HG02759 (cell line): Measurements from ENCODE around the gene BCAS3.

ENCODE experiments used
- ATAC-seq: cut with Tn5 transposase; IDR thresholded peaks from one replicate; pipeline ENCODE4 v1.9.1; 2021; ENCODE audit warnings: mild to moderate bottlenecking, moderate library complexity; ENCODE audit not compliant: unreplicated experiment

The BCAS3 gene

DNA sequence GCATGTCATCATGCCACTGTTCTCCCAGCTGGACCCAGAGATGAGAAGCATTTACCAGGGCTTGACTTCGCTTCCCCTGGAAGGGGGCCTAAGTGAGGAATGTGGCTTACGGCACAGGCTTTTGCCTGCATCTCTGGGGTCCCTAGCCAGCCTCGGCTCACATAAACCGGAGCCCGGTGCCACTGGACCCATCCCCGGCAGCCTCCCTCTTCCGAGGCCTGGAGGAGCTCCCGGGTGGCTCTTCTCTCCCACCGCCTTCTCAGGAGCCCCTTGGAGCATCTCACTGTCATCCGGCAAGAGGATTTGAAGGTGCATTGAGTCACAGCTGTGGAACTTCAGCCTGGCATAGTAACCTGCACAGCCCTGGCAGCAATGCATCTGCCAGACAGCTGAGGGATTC, 692.1 kb downstream of the BCAS3 start:
- ATAC-seq: no peak

DNA sequence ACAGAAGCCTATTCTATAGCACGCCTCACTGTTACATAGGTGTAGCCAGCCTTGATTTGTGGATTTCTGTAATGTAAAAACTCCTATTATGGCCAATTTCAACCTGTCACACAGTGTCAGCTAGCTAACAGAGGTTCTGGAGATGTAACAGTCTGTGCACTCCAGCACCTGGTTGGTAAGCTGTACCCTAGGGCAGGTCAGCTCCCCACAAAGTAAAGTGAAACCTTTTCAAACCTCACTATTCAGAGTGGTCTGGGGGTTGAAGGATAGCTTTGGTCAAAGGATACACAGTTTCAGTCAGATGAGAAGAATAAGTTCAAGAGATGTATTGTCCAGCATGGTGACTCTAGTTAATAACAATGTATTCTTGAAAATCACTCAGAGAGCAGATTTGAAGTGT, 693.5 kb downstream of the BCAS3 start:
- ATAC-seq: no peak

DNA sequence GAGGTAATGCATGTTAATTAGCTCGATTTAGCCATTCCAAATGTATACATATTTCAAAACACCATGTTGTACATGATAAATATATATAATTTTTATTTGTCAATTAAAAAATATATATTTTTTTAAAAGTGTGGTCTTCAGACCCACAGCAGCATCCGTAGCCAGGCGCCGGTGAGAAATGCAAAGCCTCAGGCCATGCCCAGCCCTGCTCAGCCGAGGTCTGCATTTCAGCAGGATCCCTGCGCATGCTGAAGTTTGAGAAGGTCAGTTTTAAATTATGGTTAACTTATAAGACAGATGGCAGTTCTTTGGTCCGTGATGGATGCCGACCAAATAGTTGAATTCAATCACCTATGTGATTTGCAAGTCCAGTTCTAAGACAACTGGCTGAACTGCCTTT, 694.0 kb downstream of the BCAS3 start:
- ATAC-seq: no peak

DNA sequence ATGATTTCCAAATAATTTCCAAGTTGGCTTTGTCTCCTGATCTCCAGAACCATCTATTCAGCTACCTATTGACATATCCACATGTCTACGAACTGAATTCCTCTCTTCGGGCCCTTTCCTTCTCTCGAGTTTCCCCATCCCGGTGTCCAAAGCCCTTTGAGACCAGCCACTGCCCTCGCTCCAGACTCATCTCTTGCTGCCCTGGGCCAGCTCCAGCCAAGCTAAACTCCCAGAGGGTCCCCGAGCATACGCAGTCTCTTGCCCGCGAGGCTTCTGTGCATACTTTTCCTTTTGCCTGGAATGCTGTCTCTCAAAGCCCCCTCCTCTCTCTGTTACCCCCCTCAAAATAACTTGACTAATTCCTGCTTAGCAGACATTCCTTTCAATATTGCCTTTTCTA, 694.8 kb downstream of the BCAS3 start:
- ATAC-seq: no peak

- ATAC-seq: no peak
Measured at GRCh38 chr17:61376931-61377838, 699.5 kb downstream of the BCAS3 start.

DNA sequence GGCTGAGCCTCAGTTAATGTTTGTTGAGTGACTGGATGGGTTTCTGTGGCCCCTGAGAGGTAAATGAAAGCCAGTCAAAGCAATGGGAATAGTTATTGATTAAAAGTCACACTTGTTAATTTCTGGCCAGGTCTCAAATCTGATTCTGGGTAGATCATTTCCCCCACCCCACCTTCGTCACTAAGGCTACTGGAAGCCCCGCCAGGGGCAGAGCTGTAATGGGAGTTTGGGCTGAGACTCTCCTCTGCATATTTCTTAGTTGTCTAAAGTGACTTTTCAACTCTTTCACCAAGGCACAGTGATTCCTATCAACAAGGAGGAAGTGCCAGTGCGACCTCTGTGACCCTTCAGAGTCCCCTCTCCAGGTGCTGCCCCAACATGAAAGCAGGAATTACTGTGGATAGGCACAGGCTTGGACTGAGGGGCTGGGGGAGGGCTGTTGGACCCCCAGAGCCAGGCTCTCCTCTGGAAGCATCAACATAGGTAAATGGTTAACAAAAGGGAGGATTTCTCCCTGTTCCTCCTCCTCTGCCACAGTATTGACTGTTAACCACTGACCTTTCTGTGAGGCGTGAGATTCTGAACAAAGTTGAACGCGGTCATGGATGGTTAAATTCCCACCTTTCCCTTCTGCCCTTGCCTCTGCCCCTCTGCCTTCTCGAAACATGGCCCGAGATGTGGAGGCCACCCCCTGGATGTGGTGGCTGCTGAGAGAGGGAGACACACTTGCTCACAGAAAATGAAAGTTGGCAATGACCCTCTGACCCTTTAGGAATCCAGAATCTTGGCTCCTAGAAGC, 701.2 kb downstream of the BCAS3 start:
- ATAC-seq: no peak

DNA sequence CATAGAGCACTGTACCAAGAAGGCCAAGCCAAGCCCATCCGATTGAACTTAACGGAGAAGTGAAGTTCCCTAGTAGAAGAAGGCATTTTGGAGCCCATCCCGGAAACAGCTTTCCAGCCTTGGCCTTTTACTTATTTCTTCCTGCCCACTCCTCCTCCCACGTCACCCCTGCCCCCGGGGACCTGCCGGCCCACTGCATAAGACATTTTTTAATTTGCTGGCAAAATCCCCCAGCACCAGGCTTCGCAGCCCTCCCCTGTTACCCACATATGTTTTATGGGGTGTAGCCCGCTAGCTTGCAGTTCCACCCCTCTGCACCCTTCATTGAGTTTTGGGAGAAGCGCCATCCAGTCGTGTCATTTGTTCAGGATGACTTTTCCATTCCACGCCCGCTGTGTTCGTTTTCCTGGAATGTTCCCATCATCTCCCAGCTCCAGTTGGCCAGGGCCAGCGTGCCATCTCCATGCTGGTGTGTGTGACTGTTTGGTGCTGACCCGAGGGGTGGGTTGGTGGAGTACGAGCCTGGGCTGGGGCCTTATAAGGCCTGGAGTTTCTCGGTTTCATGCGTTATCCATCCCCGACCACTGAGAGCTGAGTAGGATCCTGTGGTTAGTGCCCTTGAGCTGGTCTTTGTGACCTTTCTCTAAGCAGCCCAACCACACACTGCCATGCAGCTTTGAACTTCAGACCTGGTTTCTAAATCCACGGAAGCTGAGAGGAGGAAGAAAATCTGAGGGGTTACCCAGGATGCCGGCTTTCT, 702.0 kb downstream of the BCAS3 start:
- no peak for ATAC-seq

- ATAC-seq: no peak
Measured at GRCh38 chr17:61380217-61380835, 702.7 kb downstream of the BCAS3 start.

DNA sequence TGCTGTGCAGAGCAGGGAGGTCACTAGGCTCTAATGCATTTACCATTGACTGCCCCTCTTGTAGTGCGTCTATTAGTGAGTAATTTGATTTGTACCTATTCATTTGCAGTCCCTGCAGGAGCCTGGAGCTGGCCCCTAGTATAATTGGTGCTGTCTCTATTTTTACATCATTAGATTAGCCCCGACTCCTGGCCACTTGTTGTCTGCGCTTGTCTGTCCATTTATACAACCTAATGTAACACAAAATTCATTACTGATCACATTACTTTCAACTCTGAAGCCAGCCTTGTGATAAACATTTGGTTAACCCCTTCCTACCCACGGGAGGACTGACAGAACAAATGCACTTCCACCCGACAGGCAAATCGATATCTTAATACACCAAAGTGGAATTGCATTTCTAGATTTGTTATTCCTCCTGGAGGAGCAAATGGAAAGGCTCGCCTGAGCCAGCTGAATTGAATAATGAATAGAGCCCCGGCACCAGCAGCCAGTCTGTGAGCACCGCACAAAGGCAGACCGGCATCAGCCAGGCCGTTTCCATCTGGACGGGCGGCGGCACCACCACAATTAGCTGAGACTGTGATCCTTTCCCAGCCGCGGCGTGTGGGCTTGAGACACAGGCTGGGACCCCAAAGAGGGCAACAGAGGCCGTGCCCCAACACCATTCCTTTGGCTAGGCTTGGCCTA, 703.3 kb downstream of the BCAS3 start:
- ATAC-seq: no peak

DNA sequence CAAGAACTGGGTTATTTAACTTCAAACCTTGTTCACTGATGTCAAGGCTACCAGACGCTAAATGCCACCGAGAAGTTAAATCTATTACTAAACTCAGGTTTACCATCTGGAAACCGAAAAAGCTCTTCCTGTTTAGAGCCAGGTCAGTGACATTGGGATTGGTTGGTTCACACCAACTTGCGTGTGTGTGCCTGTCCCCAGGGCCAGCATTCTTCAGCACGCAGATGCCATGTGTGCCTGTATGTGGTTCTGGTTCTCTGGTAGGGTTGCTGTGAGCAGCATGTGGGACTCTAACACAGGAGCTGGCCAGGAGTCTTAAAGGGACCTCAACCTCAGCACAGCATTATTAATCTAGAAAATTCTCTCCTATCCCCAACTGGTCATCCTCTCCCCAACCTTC, 703.9 kb downstream of the BCAS3 start:
- no peak for ATAC-seq

- no peak for ATAC-seq
Measured at GRCh38 chr17:61382796-61383688, 705.4 kb downstream of the BCAS3 start.

GRCh38 chr17:61383689-61384201, 706.1 kb downstream of the BCAS3 start:
- no peak for ATAC-seq

DNA sequence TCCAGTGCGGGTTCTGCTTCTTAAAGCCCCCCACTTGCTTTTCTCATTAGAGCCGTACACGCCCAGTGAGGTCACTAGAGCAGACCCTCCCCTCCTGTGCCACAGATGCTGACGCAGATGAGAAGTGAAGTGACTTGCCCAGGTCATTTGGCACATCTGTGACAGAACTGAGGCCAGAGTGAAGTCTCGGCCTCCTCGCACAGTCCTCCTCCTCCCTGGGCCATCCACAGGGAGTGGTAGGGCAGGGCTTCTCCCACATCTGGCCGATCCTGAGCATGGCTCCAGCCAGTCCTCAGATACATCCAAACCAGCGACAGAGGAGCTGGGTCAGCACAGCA, 706.7 kb downstream of the BCAS3 start:
- ATAC-seq: no peak

- ATAC-seq: no peak
Measured at GRCh38 chr17:61384692-61385576, 707.3 kb downstream of the BCAS3 start.

DNA sequence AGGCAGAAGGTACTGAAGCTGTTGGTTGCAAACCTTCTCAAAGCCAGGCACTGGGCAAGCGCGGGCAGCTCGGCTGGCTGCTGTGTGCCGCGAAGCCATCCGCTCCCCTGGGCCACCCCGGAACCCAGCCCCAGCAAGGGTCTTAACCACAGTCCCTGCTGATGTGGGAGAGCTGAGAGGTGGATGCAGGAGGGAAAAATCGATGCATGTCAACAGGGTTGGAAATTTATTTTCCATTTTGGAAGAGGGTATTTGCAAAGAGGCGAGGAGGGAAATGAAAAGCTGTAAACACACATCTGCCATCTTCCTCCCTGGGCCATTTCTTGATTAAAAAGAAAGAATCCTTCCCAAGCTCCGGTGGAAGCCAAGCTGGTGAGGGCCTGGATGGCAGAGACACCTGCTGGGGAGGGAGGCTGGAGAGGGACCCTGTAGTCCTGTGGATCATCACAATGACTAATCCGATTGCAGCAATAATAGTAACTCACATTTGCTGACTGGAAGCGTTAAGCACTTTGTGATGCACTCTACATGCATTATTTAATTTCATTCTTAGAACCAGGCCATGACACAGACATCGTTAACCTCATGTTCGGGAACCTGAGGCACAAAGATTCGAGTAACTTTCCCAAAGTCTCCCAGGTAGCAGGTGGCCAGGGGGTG, 708.1 kb downstream of the BCAS3 start:
- ATAC-seq: no peak

- ATAC-seq: no peak
Measured at GRCh38 chr17:61386251-61386650, 708.6 kb downstream of the BCAS3 start.

DNA sequence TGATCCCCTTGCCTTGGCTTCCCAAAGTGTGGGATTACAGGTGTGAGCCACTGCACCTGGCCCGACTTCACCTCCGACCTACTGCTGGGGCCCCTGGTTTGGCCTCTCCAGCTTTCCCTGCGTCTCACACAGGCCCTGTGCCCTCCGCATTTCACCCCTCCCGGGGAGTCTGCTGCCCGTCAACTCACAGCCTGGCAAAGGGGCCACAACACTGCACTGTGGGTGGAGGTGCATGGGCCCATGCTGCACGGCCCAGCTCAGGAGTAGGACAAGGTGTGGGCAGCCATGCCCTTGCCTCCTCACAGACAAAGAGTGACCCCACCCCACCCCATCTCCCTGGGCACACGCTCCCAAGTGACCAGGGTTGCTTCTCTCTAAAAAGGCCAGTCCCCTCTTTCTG, 709.4 kb downstream of the BCAS3 start:
- no peak for ATAC-seq
